ENCODE data around the gene REM2.
A peak's percentile ranks its signal among the peaks of the same experiment; 100 is the strongest.
"Not testable (repeated sequence)": the region's sequence is repeated elsewhere in the genome, so short reads cannot be mapped to it uniquely, and the experiment has no call there.

The REM2 gene

GRCh38 chr14:22860377-22860776 is 22.6 kb upstream of the REM2 start:
- ATAC-seq, DNase-seq, H3K9me3 Mint-ChIP-seq, H3K27ac Mint-ChIP-seq, H3K4me3 Mint-ChIP-seq: not testable (repeated sequence)
- H3K27me3 Mint-ChIP-seq = peaks cover 47% of the 10 kb centered on the region
- peaks cover 19% of the 10 kb centered on the region for H3K4me1 Mint-ChIP-seq

- no peak overlapping the region for H3K27ac Mint-ChIP-seq
- peaks cover 38% of the 10 kb centered on the region for H3K27me3 Mint-ChIP-seq
- DNase-seq = no peak
- no peaks in the 10 kb centered on the region for H3K9me3 Mint-ChIP-seq
- no peak for ATAC-seq
- H3K4me1 Mint-ChIP-seq = peaks cover 18% of the 10 kb centered on the region
- no peak overlapping the region for H3K4me3 Mint-ChIP-seq
Observed at GRCh38 chr14:22861651-22862050, 21.4 kb upstream of the REM2 start.

- H3K27ac Mint-ChIP-seq = no peak overlapping the region
- peaks cover 6% of the 10 kb centered on the region for H3K4me1 Mint-ChIP-seq
- no peaks in the 10 kb centered on the region for H3K9me3 Mint-ChIP-seq
- peaks cover 20% of the 10 kb centered on the region for H3K27me3 Mint-ChIP-seq
- no peak for DNase-seq
- H3K4me3 Mint-ChIP-seq = no peak overlapping the region
- ATAC-seq = no peak
Observed at GRCh38 chr14:22864979-22865378, 18.0 kb upstream of the REM2 start.

GRCh38 chr14:22865424-22866405 is 17.3 kb upstream of the REM2 start:
- DNase-seq (no peak), ATAC-seq (no peak)
- Mint-ChIP-seq H3K27me3 (peaks cover 15% of the 10 kb centered on the region), H3K4me1 (peaks cover 12% of the 10 kb centered on the region), H3K27ac (no peak overlapping the region), H3K4me3 (no peak overlapping the region), H3K9me3 (no peaks in the 10 kb centered on the region)

- Mint-ChIP-seq H3K4me1 (peaks cover 16% of the 10 kb centered on the region), H3K27me3 (peaks cover 4% of the 10 kb centered on the region), H3K9me3 (no peaks in the 10 kb centered on the region), H3K27ac (no peak overlapping the region), H3K4me3 (no peak overlapping the region)
- ATAC-seq = no peak
- no peak for DNase-seq
Observed at GRCh38 chr14:22866874-22867273, 16.1 kb upstream of the REM2 start.

GRCh38 chr14:22870811-22871223 is 12.2 kb upstream of the REM2 start:
- no peak for DNase-seq
- peak; percentile 82 for ATAC-seq
- Mint-ChIP-seq H3K27me3 (no peaks in the 10 kb centered on the region), H3K4me1 (peaks cover 38% of the 10 kb centered on the region), H3K27ac (peak overlapping the region; percentile 98 to 99), H3K4me3 (peak overlapping the region; percentile 89 to 97), H3K9me3 (no peaks in the 10 kb centered on the region)

- Mint-ChIP-seq H3K27me3 (no peaks in the 10 kb centered on the region), H3K4me3 (peak within 1 kb of the TSS; percentile 89 to 97), H3K27ac (peak within 1 kb of the TSS; percentile 98 to 99), H3K4me1 (peaks cover 43% of the 10 kb centered on the region), H3K9me3 (no peaks in the 10 kb centered on the region)
- ATAC-seq = peak; percentile 87
- DNase-seq = peak; percentile 89 to 91
Observed at GRCh38 chr14:22871224-22872032, 11.6 kb upstream of the REM2 start, which contains the start of gene LRP10. Gene LRP10, plus strand, starts transcription at chr14:22871740. Its CDS starts 564 bp downstream, at chr14:22872304.

GRCh38 chr14:22872033-22872832 is 10.8 kb upstream of the REM2 start:
- peak; percentile 71 to 72 for DNase-seq
- H3K4me3 Mint-ChIP-seq = peak overlapping the region; percentile 89 to 97
- H3K27ac Mint-ChIP-seq = peak overlapping the region; percentile 96 to 98
- H3K9me3 Mint-ChIP-seq = no peaks in the 10 kb centered on the region
- peaks cover 43% of the 10 kb centered on the region for H3K4me1 Mint-ChIP-seq
- peak; percentile 34 for ATAC-seq
- no peaks in the 10 kb centered on the region for H3K27me3 Mint-ChIP-seq

- Mint-ChIP-seq H3K4me1 (peaks cover 43% of the 10 kb centered on the region), H3K9me3 (no peaks in the 10 kb centered on the region), H3K4me3 (peak overlapping the region; percentile 89 to 97), H3K27me3 (no peaks in the 10 kb centered on the region), H3K27ac (peak overlapping the region; percentile 79 to 96)
- DNase-seq (no peak), ATAC-seq (no peak)
Observed at GRCh38 chr14:22872833-22873520, 10.0 kb upstream of the REM2 start.

- Mint-ChIP-seq H3K4me3 (no peak overlapping the region), H3K27ac (no peak overlapping the region), H3K9me3 (no peaks in the 10 kb centered on the region), H3K27me3 (no peaks in the 10 kb centered on the region), H3K4me1 (peaks cover 36% of the 10 kb centered on the region)
- ATAC-seq = no peak
- DNase-seq = no peak
Observed at GRCh38 chr14:22875003-22875747, 7.8 kb upstream of the REM2 start.

- Mint-ChIP-seq H3K27me3 (no peaks in the 10 kb centered on the region), H3K4me3 (no peak overlapping the region), H3K9me3 (no peaks in the 10 kb centered on the region), H3K27ac (no peak overlapping the region), H3K4me1 (peaks cover 29% of the 10 kb centered on the region)
- ATAC-seq = no peak
- no peak for DNase-seq
Observed at GRCh38 chr14:22875748-22876319, 7.2 kb upstream of the REM2 start.

GRCh38 chr14:22877000-22877501 is 6.0 kb upstream of the REM2 start:
- H3K4me1 Mint-ChIP-seq = peaks cover 27% of the 10 kb centered on the region
- ATAC-seq = no peak
- no peaks in the 10 kb centered on the region for H3K9me3 Mint-ChIP-seq

GRCh38 chr14:22878271-22879246 is 4.5 kb upstream of the REM2 start:
- DNase-seq = no peak
- Mint-ChIP-seq H3K27ac (peak overlapping the region in 1 of 2 donors; percentile 32), H3K4me1 (peaks cover 26% of the 10 kb centered on the region), H3K27me3 (no peaks in the 10 kb centered on the region), H3K4me3 (no peak overlapping the region), H3K9me3 (no peaks in the 10 kb centered on the region)
- no peak for ATAC-seq

More at GRCh38 chr14:22877000-22877501, 6.0 kb upstream of the REM2 start:
- DNase-seq = no peak
- H3K4me3 Mint-ChIP-seq = no peak overlapping the region
- H3K27ac Mint-ChIP-seq = no peak overlapping the region
- no peaks in the 10 kb centered on the region for H3K27me3 Mint-ChIP-seq

Data from stimulated activated naive CD8-positive, alpha-beta T cell treated with anti-CD3 and anti-CD28 coated beads, Interleukin-15, amount 100 ng/mL, for 72 hours (primary cell).